Colon (tissue), 2 donors: Measurements from ENCODE around the gene KRR1.

ENCODE experiments used
- FAIRE-seq: peaks from 2 replicates; lab custom pipeline; 2012; peaks lifted over from hg19 to GRCh38; lab: Jason Lieb, UNC
- donor health status: control.
- donor health status: control.

KRR1 gene

GRCh38 chr12:75511116-75512048 lies at the start of gene KRR1:
Gene KRR1 (minus strand): TSS chr12:75511609. CDS start chr12:75511597, 12 bp downstream.
- peak; percentile 92 for FAIRE-seq

DNA sequence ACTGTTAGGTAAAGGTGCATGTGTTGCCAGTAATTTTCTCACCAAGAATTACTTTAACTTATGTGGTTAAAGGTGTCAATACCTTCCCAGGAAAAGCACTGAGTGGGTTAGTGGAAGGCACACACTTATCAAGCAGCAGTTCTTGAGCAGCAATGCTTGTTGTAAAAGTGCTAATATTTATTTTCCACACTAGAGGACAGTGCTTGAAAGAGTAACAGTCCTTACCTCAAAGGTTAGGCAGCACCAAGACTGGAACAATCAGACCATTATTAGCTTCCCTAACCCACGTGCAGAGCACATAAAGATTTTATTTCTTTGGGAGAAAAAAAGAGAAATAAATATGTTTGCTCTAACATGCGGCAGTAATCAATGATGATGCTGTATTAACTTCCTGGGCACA lies 48.8 kb upstream of the KRR1 start:
- FAIRE-seq: no peak

DNA sequence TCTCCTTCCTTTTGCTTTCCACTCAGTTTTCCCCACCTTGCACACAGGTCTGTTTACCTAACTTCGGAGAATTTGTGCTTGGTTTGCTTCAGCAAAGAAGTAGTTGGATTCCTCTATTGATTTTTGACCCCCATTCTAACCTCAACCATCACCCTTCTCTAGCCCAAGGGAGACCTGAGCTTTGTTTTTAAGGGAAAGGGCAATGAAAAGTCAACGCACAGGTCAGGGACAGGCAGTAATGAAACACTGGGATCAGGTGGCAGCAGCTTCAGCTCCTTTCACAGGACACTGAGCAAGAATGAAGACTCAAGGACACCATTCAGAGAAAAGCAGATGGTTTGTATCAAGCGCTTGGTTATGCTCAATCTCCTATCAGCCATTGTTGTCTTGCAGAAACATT lies 46.9 kb upstream of the KRR1 start:
- no peak for FAIRE-seq

GRCh38 chr12:75556311-75556899 lies 45.0 kb upstream of the KRR1 start:
- no peak for FAIRE-seq

DNA sequence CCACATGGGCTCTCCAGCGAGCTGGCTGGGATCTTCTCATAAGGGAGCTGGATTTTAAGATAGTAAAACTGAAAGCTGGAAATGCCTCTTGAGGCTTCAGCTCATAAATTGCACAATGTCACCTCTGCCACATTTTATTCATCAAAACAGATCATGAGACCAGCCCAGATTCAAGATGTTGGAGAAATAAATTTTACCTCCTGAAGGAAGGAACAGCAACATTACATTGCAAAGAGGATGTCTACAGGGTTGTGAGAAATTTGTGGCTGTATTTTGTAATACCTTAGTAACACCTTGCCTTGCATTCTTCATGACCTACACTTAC lies 43.1 kb upstream of the KRR1 start:
- FAIRE-seq: no peak

DNA sequence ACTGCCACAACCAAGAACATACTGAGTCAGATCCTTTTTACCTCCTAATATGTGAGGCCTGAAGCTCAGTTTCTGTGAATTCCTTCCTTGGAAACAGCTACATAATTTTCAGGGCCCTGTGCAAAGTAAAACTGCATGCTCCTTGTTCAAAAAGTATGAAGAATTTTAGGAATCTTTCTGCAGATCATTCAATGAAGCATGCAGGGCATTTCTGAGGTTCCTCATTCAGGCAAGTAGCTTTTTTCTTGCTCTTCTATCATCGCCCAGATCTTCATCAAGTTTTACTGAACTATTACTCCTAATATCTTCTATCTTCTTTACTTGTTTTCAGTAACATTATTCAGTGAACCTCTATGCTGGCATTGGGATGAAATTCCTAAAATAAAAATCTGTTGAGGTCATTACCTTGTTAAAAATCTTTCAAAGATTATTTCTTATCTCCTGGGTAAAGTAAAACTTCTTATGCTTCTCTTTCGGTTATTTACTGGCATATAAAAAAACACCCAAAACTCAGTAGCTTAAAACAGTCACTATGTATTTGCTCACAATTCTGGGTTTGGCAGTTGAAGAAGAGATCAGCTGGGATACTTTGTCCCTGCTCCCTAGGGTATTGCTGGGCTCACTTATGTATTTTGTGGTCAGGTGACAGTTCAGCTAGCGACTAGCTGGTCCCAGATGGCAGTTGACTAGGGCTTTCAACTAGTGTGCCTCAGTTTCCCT lies 42.6 kb upstream of the KRR1 start:
- FAIRE-seq: no peak

DNA sequence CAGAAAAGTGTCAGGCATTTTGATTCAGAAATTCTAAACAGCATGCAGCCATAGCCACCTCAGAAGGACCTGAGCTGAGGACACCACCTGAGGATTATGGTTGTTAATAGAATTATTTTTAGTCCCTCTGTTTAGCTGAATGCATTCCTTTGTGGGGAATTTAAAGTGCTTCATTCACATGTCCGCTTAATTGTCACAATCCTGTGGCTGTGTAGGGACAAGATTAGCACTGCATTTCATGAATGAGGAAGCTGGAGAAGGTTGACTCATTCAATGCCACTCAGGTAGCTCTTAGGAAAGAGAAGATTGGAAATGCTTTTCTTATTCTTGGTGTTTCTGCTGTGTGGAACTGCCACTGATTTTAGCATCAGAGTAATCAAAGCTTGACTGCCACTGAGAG lies 42.0 kb upstream of the KRR1 start:
- no peak for FAIRE-seq

DNA sequence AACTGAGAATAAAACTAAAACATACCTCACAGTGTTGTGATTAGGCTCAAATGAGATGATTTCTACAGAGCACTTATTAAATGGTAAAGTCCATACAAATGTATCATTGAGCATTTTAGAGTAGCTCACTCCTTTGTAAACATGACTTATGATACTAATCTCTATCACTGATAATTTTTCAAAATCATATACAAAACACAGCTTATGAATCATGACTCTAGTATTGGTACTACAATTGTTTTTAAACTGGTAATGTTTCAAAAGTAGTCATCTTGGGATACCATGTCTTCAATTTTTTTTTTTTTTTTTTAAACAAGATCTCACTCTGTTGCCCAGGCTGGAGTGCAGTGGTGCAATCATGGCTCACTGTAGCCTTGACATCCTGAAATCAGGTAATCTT lies 40.1 kb upstream of the KRR1 start:
- no peak for FAIRE-seq

GRCh38 chr12:75550401-75551240 lies 39.2 kb upstream of the KRR1 start:
- no peak for FAIRE-seq

GRCh38 chr12:75549989-75550388 lies 38.6 kb upstream of the KRR1 start:
- no peak for FAIRE-seq

GRCh38 chr12:75548879-75549278 lies 37.5 kb upstream of the KRR1 start:
- no peak for FAIRE-seq

DNA sequence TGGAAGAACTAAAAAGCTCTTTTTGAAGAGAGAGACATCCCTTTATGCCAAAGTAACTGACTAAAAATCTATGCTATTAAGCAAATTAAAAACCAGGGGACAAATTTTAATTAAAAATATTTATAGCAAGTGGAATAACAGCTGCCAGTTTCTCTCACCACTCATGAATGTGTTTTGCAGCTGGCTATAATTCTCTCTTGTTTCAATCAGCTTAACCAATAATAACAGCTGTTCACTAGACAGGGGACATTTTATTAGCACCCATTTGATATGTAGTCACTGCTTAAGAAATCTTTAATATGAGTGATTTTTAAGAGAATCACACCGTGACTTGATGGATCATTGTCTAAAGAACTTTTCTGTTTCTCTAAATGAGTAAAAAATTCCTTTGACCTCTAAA lies 34.2 kb upstream of the KRR1 start:
- no peak for FAIRE-seq

DNA sequence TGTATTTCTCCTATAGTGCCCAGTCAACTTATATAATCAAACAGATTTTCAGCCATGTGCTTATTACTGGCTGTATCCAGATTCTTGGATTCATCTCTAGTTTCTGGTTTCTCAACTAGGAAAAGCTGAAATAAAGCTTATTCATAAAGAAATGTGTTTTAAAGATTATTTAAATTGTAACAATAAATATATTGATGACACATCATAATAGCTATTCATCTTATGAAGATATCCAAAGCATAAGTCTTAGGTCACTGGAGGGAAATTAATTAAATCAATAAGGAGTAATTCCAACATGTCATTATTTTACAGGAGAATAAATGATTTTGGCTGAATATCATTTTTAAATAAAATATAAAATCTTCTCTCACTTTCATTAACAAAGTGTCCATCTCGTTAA lies 32.1 kb upstream of the KRR1 start:
- peak; percentile 14 for FAIRE-seq

DNA sequence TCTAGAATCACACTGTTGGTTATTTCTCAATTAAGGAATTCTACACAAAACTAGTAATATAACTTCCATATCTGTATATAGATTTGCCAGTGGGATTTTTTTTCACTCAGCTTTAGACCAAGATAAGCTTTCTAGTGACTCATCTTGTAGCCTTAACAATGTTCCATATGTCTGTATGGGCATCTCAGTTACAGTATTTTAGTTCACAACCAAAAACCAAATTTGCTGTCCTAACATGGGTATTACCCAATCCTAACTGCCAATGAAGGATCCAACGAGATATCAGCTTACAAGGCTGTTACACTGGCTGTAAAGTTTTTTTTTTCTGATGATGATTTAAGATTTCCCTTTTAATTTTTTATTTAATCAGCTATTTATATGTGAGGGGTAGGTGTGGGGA lies 31.5 kb upstream of the KRR1 start:
- no peak for FAIRE-seq

DNA sequence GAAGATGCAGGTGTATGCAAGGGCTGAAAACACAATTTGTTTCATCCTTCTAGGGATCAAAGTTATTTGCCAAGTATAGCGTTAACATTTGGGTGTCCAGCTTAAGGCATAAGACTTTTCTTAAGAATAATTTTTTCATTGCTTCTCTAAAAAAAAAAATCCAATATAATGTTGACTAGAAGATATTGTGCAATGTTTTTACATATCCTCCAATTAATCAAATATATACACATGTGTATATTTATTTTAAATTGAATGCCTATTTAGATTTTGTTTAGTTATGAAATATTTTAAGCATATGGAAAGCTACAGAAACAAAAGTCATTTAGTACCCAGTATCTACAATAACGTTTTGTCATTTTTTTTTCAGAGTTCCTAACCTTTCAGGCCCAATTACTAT lies 28.5 kb upstream of the KRR1 start:
- FAIRE-seq: no peak

- no peak for FAIRE-seq
Measured at GRCh38 chr12:75533239-75533638, 21.8 kb upstream of the KRR1 start.

DNA sequence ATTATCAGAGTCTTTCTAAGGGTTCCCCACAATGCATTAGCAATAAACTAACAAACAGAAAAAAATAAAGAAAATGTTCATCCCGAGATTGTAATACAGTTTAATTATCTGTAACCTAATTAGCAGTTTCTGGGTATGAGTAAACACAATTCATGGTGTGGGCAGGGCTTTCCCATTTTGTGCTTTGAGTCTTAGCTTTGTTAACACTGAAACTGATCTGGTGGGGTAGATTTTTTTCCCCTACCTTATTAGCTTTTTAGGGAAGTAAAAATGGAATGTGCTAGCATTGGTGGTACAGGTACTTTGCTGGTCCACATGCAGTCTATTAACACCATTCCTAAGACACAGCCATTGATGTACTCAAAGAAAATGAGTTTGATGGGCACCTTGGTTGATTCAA lies 18.4 kb upstream of the KRR1 start:
- no peak for FAIRE-seq

DNA sequence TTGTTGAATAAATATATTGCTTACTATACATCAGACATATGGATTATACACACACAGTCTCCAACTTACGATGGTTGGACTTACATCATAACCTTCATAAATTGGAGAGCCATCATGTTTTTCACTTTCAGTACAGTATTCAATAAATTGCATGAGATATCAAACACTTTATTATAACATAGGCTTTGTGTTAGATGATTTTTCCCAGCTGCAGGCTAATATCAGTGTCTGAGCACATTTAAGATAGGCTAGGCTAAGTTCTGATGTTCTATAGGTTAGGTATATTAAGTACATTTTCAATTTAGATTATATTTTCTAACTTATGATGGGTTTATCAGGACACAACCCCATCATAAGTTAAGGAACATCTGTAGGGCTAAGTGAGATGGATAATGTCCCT lies 17.9 kb upstream of the KRR1 start:
- no peak for FAIRE-seq

GRCh38 chr12:75528692-75529091 lies 17.3 kb upstream of the KRR1 start:
- no peak for FAIRE-seq

DNA sequence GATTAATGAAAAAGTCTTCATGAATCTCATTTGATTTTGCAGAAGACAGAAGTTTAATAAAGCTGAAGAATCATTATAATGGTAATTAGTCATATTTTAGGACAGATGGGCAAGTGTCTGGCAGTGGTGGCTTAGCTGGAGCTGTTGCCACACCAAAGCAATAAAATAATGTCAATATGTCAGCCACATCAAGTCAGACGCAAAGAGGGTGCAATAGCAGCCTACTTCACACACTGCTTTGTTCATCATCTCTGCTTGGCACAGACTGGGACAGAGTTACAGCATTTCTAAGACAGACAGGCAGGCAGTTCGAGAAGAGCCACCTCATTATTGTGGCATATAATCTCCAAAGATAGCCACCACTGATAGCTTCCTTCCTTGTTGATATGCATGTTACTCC lies 16.9 kb upstream of the KRR1 start:
- FAIRE-seq: no peak

GRCh38 chr12:75526655-75527511 lies 15.5 kb upstream of the KRR1 start:
- FAIRE-seq: no peak
